Measurements from ENCODE around the gene CCL18. TPM values are rescaled to one million over a fixed set of nuclear protein-coding genes. Genes with fewer than 3 reads are reported as not detected.
"Not testable (repeated sequence)": the region's sequence is repeated elsewhere in the genome, so short reads cannot be mapped to it uniquely, and the experiment has no call there.

The CCL18 gene
- total RNA-seq, 1 experiment from 2014 or later, result not detected

- H3K27ac ChIP-seq; H2AFZ ChIP-seq; H3K9me3 ChIP-seq (ENCODE audit: insufficient read depth, low read depth); H3K4me1 ChIP-seq (replicated peaks; ENCODE audit: insufficient read depth); H4K20me1 ChIP-seq (ENCODE audit: insufficient read depth); CTCF ChIA-PET; intact Hi-C loops (cut with micrococcal nuclease; ENCODE audit: unreplicated experiment); H3F3A ChIP-seq (ENCODE audit: insufficient read depth, low read depth); H3K79me2 ChIP-seq (ENCODE audit: low read depth); DNase-seq; H3K4me2 ChIP-seq; H3K9me2 ChIP-seq (ENCODE audit: insufficient read depth); BruUV-seq (replicated peaks); H3K36me3 ChIP-seq (ENCODE audit: low read depth); H3K27me3 ChIP-seq (ENCODE audit: insufficient read depth, low read depth); POLR2A ChIA-PET (ENCODE audit: unreplicated experiment); H3K4me3 ChIP-seq: not testable (repeated sequence)
These were observed 51.0 kb downstream of the CCL18 start for GRCh38 chr17:36114971-36115648.

DNA sequence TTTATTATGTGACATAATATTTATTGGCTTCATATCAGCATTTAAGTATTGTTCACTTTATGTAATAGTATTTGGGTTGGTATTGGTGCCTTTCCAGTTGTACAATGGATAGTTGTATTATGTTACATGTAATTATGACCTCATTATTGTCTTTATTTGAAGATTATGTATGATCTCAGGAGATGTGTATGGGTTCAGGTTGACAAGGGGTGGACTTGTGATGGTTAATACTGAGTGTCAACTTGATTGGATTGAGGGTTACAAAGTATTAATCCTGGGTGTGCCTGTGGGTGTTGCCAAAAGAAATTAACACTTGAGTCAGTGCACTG, 51.5 kb downstream of the CCL18 start:
- H3K79me2 ChIP-seq (ENCODE audit: low read depth); H3K27ac ChIP-seq; H2AFZ ChIP-seq; intact Hi-C loops (cut with micrococcal nuclease; ENCODE audit: unreplicated experiment); H4K20me1 ChIP-seq (ENCODE audit: insufficient read depth); H3K4me2 ChIP-seq; H3K4me3 ChIP-seq; DNase-seq; H3K27me3 ChIP-seq (ENCODE audit: insufficient read depth, low read depth); BruUV-seq (replicated peaks); H3F3A ChIP-seq (ENCODE audit: insufficient read depth, low read depth); H3K9me3 ChIP-seq (ENCODE audit: insufficient read depth, low read depth); CTCF ChIA-PET; H3K36me3 ChIP-seq (ENCODE audit: low read depth); POLR2A ChIA-PET (ENCODE audit: unreplicated experiment); H3K9me2 ChIP-seq (ENCODE audit: insufficient read depth); H3K4me1 ChIP-seq (replicated peaks; ENCODE audit: insufficient read depth): not testable (repeated sequence)

DNA sequence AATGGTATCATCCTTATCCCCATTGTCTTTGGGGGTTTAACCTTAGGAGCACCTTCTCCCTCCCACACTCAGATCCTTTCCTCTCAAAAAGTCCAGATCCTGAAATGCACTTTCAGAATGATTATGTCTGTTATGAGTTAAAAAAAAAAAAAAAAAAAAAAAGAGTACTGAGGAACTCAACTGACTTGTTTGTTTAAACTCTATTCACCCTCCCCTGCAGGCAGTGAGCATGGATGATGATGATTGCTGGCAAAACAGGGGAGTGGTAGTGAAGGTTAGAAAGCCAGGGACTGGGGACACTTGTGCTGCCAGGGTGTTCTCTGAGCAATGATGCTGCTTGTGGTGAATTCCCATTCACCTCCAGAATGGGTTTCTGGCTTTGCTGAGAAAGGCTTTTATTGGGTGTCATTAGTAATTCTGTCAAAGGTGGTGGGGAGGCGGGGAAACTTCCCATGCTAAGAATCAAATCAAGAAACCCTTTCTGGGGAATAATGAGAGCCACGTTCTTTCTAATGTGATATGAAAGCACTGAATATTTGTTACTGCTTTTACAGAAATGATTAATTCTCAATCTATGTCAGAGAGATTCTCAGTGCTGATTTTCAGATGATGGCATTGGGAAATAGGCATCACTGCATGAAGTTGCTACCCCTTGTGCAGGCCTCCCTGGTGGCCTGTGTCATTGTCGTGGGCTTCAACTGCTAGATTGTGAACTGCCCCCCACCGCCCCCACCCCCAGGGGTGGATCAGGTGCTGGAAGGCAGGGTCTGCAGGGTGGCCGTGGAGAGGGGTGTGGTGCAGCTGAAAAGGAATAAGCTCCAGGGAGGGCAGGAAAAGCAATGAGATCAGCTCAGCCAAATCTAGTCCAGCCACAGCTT, 53.7 kb downstream of the CCL18 start:
- TF ChIP-seq EZH2 (IDR thresholded peaks at IDR 0.05; ENCODE audit: low read depth) (no peak), CTCF (conservative IDR thresholded peaks at IDR 0.05) (no peak)
- Histone ChIP-seq H3K4me2 (no peak overlapping the region), H3K9me2 (ENCODE audit: insufficient read depth) (no peaks in the 10 kb centered on the region), H3F3A (ENCODE audit: insufficient read depth, low read depth) (no peaks in the 10 kb centered on the region), H3K9me3 (ENCODE audit: insufficient read depth, low read depth) (no peaks in the 10 kb centered on the region), H4K20me1 (ENCODE audit: insufficient read depth) (no peaks in the 10 kb centered on the region), H3K4me1 (replicated peaks; ENCODE audit: insufficient read depth) (no peaks in the 10 kb centered on the region), H2AFZ (no peak overlapping the region), H3K27me3 (ENCODE audit: insufficient read depth, low read depth) (no peaks in the 10 kb centered on the region; the same call in 1 of the 2 replicates), H3K79me2 (ENCODE audit: low read depth) (no peaks in the 10 kb centered on the region), H3K4me3 (no peak overlapping the region), H3K36me3 (ENCODE audit: low read depth) (no peaks in the 10 kb centered on the region), H3K27ac (no peak overlapping the region)
- BruUV-seq (replicated peaks), result no TSS peak
- POLR2A ChIA-PET (ENCODE audit: unreplicated experiment), result no interaction called here
- intact Hi-C loops (cut with micrococcal nuclease; ENCODE audit: unreplicated experiment), result no loop called here
- CTCF ChIA-PET, result no interaction called here
- DNase-seq, result no peak

GRCh38 chr17:36118477-36119353, 54.6 kb downstream of the CCL18 start:
- Histone ChIP-seq H3K4me3 (no peak overlapping the region), H3K27ac (no peak overlapping the region), H3F3A (ENCODE audit: insufficient read depth, low read depth) (no peaks in the 10 kb centered on the region), H3K27me3 (ENCODE audit: insufficient read depth, low read depth) (no peaks in the 10 kb centered on the region; the same call in 1 of the 2 replicates), H3K9me2 (ENCODE audit: insufficient read depth) (no peaks in the 10 kb centered on the region), H4K20me1 (ENCODE audit: insufficient read depth) (no peaks in the 10 kb centered on the region), H3K4me1 (replicated peaks; ENCODE audit: insufficient read depth) (no peaks in the 10 kb centered on the region), H3K9me3 (ENCODE audit: insufficient read depth, low read depth) (no peaks in the 10 kb centered on the region), H2AFZ (no peak overlapping the region), H3K79me2 (ENCODE audit: low read depth) (no peaks in the 10 kb centered on the region), H3K36me3 (ENCODE audit: low read depth) (no peaks in the 10 kb centered on the region), H3K4me2 (no peak overlapping the region)
- POLR2A ChIA-PET (ENCODE audit: unreplicated experiment), result no interaction called here
- no peak for DNase-seq
- TF ChIP-seq EZH2 (IDR thresholded peaks at IDR 0.05; ENCODE audit: low read depth) (no peak), CTCF (conservative IDR thresholded peaks at IDR 0.05) (no peak)
- CTCF ChIA-PET, result interaction anchor here (0.6 kb wide), 1 partner anchor 16 kb away, joined by 8 read pairs; no protein-coding TSS in a partner anchor
- no TSS peak for BruUV-seq (replicated peaks)
- intact Hi-C loops (cut with micrococcal nuclease; ENCODE audit: unreplicated experiment), result no loop called here
